GM18526 (cell line): ENCODE data around the gene ZNF783.

ENCODE experiments used
- POLR2A ChIP-seq: IDR thresholded peaks from 3 replicates; pipeline ENCODE4 v1.6.1; 2011; ENCODE audit not compliant: insufficient read length; ENCODE audit errors: extremely low read depth

The ZNF783 gene

DNA sequence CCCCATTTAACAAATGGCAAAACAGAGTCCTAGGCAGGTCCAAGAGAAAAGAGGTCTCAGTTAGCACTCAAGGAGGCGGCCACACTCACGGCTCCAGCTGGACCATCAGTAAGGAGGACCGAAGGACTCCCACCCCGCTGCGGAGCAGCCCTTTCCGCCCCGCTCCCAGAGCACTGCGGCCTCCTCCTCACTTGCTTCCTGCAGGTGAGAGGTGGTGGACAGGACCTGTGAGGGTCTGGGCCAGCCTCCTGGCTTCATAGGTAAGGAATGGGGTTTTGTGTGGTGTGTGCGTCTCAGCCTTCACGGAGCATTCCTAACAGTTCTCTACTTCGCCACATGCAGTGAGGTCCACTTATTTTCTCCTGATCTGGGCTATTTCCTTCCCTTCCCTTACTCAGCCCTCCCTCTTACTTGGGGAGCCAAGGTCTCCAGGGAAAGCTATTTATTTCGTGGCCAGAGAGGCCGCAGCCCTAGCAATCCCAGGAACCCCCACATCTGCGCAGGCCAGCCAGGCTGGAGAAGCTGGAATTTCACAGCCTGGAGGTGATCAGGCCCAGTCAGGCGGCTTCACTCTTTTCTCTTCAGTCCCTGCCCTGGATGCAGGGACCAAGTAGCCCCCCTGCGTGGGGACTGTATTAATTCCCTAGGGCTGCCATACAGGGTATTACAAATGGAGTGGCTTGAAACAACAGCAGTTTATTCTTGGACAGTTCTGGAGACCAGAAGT is 45.9 kb downstream of the ZNF783 start:
- no peak for TF ChIP-seq POLR2A

DNA sequence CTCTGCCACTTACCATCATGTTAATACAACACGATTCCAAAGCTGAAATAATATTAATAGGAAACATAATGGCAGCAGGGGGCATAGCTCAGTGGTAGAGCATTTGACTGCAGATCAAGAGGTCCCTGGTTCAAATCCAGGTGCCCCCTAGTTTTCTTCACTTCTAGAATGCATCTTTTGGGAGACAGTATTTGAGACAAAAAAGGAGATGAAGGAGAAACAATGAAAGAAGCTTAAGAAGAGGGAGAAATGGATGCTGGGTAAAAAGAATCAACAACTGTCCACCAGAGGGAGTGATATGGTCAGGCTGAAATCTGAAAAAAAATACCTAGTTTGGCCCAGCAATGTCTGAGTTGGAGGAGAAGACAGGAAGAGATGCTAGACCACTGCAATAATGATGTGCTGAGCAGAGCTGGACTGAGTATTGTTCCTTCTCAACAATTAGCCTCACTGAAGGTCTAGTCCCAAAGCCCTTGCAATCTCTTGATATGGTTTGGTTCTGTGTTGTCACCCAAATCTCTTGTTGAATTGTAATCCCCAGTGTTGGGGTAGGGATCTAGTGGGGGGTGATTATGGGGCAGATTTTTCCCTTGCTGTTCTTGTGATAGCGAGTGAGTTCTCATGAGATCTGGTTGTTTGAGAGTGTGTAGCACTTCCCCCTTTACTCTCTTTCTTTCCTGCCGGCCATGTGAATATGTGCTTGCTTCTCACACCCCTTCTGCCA is 48.3 kb downstream of the ZNF783 start:
- no peak for TF ChIP-seq POLR2A

DNA sequence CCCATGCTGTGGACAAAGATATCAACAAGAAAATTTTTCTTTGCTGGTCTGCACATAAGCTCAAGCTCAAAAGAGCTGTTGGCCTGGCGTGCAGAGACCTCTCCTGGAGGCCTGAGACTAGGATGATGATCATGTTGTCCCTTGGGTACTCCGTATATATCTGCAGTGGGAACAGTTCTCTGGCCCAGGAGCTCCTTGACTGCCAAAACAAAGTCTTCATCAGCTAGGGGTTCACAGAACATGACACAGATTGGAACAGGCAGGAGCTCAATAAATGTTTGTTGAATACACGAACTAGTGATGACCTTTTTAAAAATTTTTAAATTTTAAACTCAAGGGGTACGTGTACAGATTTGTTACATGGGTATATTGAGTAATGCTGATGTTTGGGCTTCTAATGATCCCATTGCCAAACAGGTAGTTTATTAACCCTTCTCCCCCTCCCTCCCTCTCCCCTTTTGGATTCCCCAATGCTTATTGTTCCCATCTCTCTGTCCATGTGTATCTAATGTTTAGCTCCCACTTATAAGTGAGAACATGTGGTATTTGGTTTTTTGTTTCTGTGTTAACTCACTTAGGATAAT is 49.1 kb downstream of the ZNF783 start:
- TF ChIP-seq POLR2A, result no peak

DNA sequence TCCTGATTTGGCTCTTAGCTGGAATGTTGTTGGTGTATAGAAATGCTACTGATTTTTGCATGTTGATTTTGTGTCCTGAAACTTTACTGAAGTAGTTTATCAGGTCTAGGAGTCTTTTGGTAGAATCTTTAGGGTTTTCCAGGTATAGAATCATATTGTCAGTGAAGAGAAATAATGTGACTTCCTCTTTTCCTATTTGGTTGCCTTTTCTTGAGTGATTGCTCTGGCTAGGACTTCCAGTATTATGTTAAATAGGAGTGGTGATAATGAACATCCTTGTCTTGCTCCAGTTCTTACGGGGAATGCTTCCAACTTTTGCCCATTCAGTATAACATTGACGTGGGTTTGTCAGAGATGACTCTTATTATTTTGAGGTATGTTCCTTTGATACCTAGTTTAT is 52.0 kb downstream of the ZNF783 start:
- no peak for TF ChIP-seq POLR2A

DNA sequence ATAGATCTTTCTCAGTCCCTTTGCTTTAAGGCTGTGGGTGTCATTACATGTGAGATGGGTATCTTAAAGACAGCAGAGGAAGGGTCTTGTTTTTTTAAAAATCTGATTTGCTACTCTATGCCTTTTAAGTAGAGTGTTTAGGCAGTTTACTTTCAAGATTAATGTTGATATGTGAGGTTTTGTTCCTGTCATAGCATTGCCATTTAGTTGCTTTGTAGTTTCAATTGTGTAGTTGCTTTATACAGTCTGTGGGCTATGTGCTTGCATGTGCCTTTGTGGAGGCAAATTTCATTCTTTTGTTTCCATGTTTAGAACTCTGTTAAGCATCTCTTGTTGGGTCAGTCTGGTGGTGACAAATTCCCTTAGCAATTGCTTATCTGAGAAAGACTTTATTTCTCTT is 54.6 kb downstream of the ZNF783 start:
- TF ChIP-seq POLR2A, result no peak

DNA sequence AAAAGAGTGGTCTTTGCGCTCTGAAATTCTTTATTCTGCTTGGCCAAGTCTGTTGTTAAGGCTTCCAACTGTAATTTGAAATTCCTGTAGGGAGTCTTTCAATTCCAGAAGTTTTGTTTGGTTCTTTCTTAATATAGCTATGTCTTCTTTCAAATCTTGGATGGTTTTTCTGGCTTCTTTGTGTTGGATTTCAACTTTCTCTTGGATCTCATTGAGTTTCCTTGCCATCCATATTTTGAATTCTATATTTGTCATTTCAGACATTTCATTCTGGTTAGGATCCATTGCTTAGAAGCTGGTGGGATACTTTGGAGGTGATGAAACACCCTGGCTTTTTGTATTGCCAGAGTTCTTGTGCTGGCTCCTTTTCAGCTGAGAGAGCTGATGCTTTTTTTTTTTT is 55.5 kb downstream of the ZNF783 start:
- no peak for TF ChIP-seq POLR2A

DNA sequence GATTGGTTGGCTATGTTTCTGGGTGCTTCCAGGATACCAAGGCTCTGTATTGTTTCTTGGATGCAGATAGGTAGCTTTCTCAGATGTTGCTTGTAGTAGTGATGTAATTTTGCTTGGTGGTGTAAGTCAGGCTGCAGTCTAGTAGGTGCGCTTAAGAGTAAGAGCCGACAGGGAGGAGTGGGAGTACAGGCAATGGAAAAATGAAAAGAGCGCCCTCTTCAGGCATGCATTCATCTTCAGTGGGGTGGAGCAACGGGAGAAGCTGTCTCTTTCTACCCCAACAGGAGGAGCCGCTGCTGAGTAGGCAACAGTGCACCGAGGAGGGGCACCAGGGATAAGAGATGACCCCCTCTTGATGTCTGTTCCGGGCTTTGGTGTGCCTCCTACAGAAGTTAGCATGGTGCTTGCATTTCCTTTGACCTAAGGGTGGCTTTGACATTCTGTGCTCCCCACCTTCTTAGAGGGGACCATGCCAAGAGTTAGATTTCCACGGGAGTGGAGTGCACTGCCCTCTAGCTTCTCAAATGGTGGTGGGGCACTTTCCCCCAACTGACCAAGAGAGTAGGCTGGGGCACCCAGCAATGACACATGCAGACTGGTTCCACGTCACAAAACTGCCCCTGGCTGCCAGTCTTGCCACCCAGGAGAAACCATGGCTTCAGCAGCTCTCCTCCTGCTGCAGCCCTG is 56.1 kb downstream of the ZNF783 start:
- no peak for TF ChIP-seq POLR2A

DNA sequence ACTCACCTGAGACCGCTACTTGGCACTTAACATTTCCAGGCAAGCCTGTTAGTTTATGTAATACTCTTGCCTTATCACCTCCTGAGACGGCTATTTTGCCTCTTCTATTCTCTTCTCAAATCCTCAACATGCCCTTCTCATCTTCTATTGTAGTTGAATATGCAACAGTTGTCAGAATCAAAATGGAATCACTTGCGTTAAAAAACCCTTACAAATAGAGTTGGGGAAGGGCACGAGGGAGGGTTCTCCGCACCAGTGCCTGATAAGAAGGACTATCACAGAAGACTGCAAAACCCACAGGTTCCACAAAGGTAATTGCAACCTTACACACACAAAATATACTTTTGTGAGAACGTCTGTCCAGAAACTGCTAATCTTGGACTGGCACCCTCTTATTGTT is 57.4 kb downstream of the ZNF783 start:
- no peak for TF ChIP-seq POLR2A

DNA sequence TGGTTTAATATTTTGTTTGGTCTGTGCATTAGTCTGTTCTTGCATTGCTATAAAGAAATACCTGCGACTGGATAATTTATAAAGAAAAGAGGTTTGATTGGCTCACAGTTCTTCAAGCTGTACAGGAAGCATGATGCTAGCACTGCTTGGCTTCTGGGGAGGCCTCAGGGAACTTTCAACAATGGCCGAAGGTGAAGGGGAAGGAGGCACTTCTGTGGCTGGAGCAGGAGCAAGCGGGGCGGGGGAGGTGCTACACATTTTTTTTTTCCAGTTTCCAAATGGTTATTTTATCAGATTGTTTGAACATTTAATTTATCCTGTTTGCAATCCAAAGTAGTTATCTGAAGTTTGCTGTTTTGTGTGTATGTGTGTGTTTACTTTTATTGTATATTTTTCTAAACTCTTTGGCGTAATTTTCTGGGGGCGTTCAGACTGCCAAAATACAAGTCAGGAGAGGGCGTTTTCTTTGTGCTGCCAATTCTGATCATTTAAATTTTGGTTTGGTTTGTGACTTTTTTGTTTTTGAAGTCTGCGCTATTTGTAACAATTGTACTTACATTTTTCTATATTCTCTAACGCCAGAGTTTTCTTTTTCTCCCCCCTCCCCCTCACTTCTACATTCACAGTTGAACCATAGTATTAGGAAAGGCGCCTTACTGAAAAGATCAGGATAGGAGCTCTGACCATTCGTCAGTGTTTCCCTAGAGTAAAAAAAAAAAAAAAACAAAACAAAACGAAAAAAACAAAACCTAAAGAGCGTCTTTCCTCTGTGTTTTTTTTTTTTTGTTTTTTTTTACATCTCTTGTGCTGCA is 58.5 kb downstream of the ZNF783 start:
- no peak for TF ChIP-seq POLR2A

DNA sequence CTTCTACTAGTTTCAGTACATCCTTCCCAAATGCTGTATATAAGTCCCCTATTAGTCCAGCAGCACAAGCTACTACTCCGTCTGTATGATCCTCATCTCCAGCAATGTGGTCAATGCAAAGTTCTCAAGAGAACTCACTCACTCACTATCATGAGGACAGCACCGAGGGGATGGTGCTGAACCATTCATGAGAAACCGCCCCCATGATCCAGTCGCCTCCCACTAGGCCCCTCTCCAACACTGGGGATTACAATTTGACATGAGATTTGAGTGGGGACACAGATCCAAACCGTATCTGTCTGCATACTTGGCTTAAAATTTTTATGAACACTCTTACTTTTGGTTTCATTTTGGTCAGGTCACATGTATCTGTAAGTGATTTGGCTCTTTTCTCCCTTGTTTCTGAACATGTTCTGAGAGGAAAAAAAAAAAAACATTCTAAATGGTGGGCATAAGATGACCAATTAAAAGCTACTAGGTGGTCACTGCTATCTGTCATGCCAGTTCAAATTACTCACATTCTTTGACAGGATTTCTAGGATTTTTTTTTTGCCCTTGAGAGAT is 60.1 kb downstream of the ZNF783 start:
- no peak for TF ChIP-seq POLR2A

DNA sequence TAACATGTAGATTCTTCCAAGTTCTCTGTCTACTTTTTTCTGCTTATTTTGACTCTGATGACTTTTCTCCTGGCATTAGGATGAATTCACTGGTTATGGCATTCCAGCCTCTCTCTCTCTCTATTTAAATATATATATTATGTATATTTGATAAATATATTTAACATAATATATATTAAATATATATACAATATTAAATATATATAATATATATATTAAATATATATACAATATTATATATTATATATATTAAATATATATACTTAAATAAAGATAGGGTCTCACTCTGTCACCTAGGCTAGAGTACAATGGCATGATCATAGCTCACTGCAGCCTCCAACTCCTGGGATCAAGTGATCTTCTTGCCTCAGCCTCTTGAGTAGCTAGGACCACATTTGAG is 60.7 kb downstream of the ZNF783 start:
- no peak for TF ChIP-seq POLR2A

DNA sequence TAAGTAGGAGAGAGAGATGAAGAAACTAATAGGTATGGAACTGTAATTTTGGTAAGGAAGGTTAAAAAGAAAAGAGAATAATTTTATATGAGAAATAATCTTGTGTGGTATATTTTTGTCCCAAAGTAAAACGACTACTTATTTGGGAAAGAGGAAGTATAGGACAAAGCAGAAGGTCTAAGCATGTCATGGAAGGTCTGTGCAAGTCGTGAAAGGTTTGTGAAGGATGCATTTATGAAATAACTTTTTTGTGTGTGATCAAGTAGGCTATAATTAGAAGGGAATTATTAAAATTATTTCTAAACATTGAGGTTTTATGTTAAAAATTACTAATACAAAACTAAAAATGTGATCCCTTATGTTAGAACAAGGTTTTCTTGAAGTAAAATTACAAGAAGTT is 63.3 kb downstream of the ZNF783 start:
- no peak for TF ChIP-seq POLR2A

DNA sequence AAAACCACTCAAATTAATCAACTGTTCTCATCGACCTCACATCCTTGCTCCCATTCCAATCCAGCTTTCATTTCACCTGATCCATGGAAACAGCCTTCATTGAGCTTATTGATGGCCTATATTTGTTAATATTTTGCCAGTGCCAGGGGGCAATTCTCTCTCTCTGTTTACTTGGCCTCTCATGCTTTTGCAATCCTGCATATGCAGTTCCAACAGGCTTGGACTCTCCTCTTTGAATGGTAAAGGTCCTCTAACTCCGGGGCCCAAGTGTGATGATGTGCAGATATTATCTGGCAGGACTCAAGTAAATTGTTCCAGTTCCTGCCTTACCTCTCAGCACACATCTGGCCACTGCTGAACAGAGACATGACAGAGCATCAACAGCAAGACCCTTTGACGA is 67.3 kb downstream of the ZNF783 start:
- no peak for TF ChIP-seq POLR2A

DNA sequence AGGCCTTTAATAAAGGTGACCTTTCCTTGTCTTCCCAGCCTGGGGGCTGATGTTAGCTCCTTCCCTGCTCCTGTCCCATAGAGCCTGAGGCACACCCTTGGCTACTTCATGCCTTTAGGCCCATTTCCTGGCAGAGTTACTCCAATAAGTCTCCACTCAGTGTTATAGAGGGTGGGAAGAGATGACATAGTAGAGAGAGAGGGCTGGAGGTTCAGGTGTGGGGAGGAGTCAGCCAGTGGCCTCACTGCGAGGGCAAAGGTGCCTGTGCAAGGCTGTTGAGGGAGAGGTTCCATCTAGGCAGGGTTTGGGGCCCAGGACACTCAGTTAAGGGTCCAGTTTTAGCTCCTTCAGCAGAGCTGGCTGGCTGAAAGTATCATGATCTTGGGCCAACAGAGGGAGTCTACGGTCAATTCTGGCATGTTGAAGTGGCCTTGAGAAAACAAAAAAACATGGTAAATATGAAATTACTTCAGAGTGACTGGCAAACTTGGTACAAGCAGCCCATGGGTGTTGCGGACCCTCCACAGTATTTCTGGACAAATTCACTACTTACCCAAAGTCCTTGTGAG is 67.9 kb downstream of the ZNF783 start:
- TF ChIP-seq POLR2A, result no peak

DNA sequence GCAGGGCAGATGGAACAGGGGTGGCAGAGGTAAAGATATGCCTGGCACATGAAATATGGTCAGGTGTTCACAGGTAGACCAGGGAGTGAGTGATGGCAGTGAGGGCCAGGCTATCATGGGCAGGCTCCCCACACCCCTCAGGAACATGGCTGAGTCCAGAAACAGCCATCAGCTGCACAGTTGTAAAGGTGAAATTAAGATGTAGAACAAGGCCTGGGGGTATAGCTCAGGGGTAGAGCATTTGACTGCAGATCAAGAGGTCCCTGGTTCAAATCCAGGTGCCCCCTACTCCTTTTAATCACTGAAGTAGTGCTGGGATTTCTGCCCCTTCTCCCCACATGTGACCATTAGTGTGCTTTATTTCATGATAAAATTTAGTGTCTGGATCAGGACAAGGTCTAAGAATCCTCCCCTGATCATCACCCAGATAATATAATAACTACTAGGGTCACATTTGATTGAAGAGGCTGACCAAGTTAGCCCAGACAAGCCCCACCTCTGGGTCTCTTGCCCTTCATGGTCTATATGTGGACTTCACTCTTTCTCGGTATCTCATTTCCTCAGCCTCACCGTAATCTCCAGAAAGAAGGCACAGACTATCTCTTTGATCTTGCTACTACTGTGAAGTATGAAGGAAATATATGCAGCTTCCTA is 69.0 kb downstream of the ZNF783 start:
- TF ChIP-seq POLR2A, result no peak
